Measurements from ENCODE around the gene PEX14.

Gene PEX14

DNA sequence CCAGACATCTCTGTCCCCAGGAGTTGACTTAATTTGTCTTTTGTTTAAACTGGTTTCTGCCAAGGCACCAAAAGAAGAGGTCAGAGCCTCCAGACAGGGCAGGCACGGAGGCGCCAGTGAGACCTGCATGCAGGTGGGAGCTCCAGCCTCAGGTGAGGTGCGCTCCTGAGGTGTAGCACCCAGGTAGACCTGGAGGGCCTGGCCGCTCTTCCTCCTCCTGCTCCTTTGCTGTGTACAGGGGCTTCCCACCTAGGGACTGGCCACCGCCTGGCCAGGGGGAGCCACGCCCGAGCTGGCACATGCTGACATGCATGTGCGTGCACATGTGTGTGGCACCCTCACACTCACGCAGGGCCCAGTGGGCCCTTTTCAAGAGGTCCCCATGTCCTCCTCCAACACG, 158.7 kb downstream of the PEX14 start:
- no peaks in the 10 kb centered on the region for H3K9me3 ChIP-seq (ENCODE audit: severe bottlenecking)
- H3K27me3 ChIP-seq (ENCODE audit: insufficient read depth, low read depth, severe bottlenecking): no peaks in the 10 kb centered on the region
- TF ChIP-seq, protein P1, sequence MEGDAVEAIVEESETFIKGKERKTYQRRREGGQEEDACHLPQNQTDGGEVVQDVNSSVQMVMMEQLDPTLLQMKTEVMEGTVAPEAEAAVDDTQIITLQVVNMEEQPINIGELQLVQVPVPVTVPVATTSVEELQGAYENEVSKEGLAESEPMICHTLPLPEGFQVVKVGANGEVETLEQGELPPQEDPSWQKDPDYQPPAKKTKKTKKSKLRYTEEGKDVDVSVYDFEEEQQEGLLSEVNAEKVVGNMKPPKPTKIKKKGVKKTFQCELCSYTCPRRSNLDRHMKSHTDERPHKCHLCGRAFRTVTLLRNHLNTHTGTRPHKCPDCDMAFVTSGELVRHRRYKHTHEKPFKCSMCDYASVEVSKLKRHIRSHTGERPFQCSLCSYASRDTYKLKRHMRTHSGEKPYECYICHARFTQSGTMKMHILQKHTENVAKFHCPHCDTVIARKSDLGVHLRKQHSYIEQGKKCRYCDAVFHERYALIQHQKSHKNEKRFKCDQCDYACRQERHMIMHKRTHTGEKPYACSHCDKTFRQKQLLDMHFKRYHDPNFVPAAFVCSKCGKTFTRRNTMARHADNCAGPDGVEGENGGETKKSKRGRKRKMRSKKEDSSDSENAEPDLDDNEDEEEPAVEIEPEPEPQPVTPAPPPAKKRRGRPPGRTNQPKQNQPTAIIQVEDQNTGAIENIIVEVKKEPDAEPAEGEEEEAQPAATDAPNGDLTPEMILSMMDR (IDR thresholded peaks at IDR 0.05; ENCODE audit: low read depth, low read length): no peak
- peaks cover 8% of the 10 kb centered on the region for H3K36me3 ChIP-seq
- DNase-seq: no peak
- no peak overlapping the region for H3K27ac ChIP-seq
- no peak overlapping the region for H3K4me3 ChIP-seq (ENCODE audit: low read depth, low read length)

DNA sequence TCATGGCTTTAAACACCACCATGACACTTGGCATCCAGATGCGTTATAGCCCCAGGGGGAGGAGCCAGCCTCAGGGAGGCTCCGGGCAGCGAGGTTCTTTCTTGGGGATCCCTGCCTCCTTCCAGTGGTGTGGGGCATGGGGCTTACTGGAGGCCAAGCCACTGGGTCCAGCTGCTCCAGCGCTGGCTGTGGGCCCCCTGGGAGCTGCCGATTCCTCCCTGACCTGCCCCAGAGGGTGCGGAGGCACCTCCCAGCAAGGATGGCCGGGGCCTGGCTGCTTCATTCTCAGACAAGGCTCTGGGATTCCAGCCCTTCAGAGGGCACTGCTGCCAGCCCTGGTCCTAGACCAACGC, 159.3 kb downstream of the PEX14 start:
- Histone ChIP-seq H3K9me3 (ENCODE audit: severe bottlenecking) (no peaks in the 10 kb centered on the region), H3K4me3 (ENCODE audit: low read depth, low read length) (no peak overlapping the region), H3K27me3 (ENCODE audit: insufficient read depth, low read depth, severe bottlenecking) (no peaks in the 10 kb centered on the region), H3K27ac (no peak overlapping the region), H3K36me3 (peaks cover 10% of the 10 kb centered on the region)
- TF ChIP-seq, protein P1 (IDR thresholded peaks at IDR 0.05; ENCODE audit: low read depth, low read length): no peak
- DNase-seq: no peak

DNA sequence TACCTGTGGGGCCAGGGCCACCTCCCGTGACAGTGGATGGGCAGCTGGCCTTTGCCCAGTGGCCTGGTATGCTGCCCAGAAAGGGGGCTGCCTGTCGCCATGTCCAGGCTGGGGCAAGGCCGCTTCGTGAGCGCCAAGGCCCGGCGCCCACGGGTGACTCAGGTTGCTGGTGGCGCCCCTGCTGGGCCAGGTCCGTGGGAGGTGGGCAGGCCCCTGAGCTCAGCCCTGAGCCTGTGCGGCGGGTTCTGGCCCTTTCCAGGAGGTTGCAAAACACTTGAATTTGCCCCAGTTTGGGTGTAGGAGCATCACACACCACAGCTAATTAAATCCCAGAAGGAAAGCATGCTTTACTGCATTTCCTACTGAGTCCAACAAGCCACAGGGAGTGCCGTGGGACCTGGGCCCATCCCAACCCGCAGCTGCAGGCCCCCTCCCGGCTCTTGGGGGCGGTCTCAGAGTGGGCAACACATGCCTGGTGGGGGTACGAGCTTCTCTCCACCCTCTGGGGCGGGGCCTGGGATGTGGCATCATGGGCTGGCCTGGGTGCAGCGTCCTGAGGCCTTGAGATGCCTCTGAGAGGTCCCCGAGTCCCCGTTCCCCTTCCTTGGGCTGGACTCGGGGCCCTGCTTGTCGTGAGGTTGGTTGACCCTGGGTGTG, 159.8 kb downstream of the PEX14 start:
- H3K27me3 ChIP-seq (ENCODE audit: insufficient read depth, low read depth, severe bottlenecking): no peaks in the 10 kb centered on the region
- peaks cover 13% of the 10 kb centered on the region for H3K36me3 ChIP-seq
- no peaks in the 10 kb centered on the region for H3K9me3 ChIP-seq (ENCODE audit: severe bottlenecking)
- no peak overlapping the region for H3K27ac ChIP-seq
- DNase-seq: no peak
- TF ChIP-seq, protein P1 (IDR thresholded peaks at IDR 0.05; ENCODE audit: low read depth, low read length): no peak
- no peak overlapping the region for H3K4me3 ChIP-seq (ENCODE audit: low read depth, low read length)

DNA sequence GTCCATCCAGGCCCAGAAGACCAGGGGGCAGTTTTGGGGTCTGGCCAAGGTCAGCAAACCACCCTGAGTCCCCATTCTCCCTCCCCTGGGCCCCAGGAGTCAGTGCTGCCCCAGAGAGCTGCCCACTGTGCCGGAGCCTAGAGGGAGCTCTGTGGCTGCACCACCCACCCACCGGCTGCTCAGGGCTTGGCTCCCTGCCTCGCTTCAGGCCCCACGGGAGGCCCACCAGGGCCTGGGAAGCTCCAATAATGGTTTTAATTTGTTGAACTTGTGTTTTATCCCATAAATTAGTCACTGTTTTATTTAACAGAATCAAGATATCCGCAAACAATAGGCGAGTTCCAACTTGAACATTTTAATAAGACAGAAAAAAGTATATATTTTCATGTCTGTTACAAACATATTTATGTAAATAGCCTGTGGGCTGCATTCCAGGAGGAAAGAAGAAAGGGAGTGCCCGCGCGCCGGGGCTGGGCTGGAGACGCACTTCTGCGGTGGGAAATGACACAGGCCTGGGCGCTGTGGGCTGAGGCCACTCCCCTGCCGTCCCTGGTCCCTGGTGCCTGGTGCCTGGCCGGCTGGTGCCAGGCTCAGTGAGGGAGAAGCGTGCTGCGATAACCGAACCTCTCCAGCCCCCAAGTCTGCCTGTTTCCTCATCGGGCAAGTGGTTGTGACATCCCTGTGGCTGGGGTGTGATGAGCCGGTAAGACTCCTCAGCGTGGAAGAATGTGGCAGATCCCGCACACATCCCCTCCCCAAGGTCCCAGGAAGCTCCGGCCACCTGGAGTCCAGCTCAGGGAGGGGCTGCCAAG, 160.5 kb downstream of the PEX14 start:
- no peak for DNase-seq
- H3K27me3 ChIP-seq (ENCODE audit: insufficient read depth, low read depth, severe bottlenecking): no peaks in the 10 kb centered on the region
- no peak overlapping the region for H3K4me3 ChIP-seq (ENCODE audit: low read depth, low read length)
- no peaks in the 10 kb centered on the region for H3K9me3 ChIP-seq (ENCODE audit: severe bottlenecking)
- TF ChIP-seq, protein P1 (IDR thresholded peaks at IDR 0.05; ENCODE audit: low read depth, low read length): no peak
- H3K36me3 ChIP-seq: peaks cover 17% of the 10 kb centered on the region
- no peak overlapping the region for H3K27ac ChIP-seq

DNA sequence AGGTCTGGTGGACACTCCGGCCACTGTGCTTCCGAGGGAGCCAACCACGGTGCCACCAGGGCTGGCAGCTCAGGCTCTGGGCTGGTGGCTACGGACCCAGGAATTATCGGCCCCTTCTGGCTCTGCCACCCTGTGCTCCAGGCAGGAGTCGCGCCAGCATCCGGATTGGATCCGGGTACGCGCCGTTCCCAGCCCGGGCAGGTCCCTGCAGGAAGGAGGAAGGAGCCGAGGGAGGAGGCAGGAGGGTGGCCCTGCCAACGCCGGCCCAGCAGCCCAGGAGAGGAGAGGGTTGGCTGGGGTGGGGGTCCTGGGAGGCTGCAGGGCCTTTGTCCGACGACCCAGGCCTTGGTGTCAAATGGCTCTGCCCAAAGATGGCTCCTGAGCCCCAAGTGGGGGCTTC, 161.2 kb downstream of the PEX14 start:
- H3K9me3 ChIP-seq (ENCODE audit: severe bottlenecking): no peaks in the 10 kb centered on the region
- TF ChIP-seq, protein P1 (IDR thresholded peaks at IDR 0.05; ENCODE audit: low read depth, low read length): no peak
- no peak overlapping the region for H3K4me3 ChIP-seq (ENCODE audit: low read depth, low read length)
- H3K27me3 ChIP-seq (ENCODE audit: insufficient read depth, low read depth, severe bottlenecking): no peaks in the 10 kb centered on the region
- peaks cover 24% of the 10 kb centered on the region for H3K36me3 ChIP-seq
- no peak for DNase-seq
- no peak overlapping the region for H3K27ac ChIP-seq
